HepG2 (cell line): ENCODE results near the gene LRRC45. TPM values are rescaled to one million over a fixed set of nuclear protein-coding genes. Genes with fewer than 3 reads are reported as not detected.

ENCODE experiments used
- ATM ChIP-seq: fragments of 450-650 bp; IDR thresholded peaks from 2 replicates; pipeline ENCODE4 v1.7.1; 2017; ENCODE audit warnings: mild to moderate bottlenecking, borderline replicate concordance
- DNMT3B ChIP-seq: conservative IDR thresholded peaks from 2 replicates; pipeline ENCODE4 v1.6.1; 2016; ENCODE audit warnings: missing biosample characterization, control low read depth
- RBM39 ChIP-seq: fragments of 200-400 bp; formaldehyde crosslinking; IDR thresholded peaks from one replicate; pipeline ENCODE4 v1.6.1; 2018; ENCODE audit warnings: antibody characterized with exemption, mild to moderate bottlenecking, low read depth, low read length; ENCODE audit not compliant: poor library complexity, severe bottlenecking
- RCOR2 ChIP-seq: IDR thresholded peaks from 2 replicates; pipeline ENCODE4 v1.6.1; 2016; ENCODE audit warnings: missing biosample characterization, missing genetic modification reagents
- ZBTB49 ChIP-seq: sonication (generic); formaldehyde crosslinking; IDR thresholded peaks from 2 replicates; pipeline ENCODE4 v1.4.0; 2020; ENCODE audit warnings: missing genetic modification reagents, borderline replicate concordance
- ZKSCAN1 ChIP-seq: fragments of 150-350 bp; IDR thresholded peaks from 2 replicates; pipeline ENCODE4 v1.6.1; 2014; ENCODE audit warnings: low read length
- ZNF282 ChIP-seq: fragments of 450-650 bp; IDR thresholded peaks from 2 replicates; pipeline ENCODE4 v1.6.1; 2018; ENCODE audit not compliant: partially characterized antibody
- polyA plus RNA-seq, 8 experiments: library from polyadenylated mRNA; depleted of rRNA in 3 of 8; stranded (reverse) in 7 of 8; unstranded in 1 of 8; fragments of >200 nt; fragmentation: Illumina TruSeq in 4 of 8; extraction: Trizol in 4 of 8; gene quantifications; 2 replicates each; pipeline versions ENCODE4 v1.2.1 to v1.2.3, GENCODE V29; 2011 to 2016; ENCODE audit warnings: low read depth in 4 of 8, missing spikeins in 1 of 8, mixed read lengths in 1 of 8; ENCODE audit not compliant: insufficient read depth in 1 of 8
- total RNA-seq, 5 experiments: library from RNA; depleted of rRNA; stranded (reverse); fragments of >200 nt; fragmentation: Illumina TruSeq; extraction: Trizol; gene quantifications; 2 replicates each; pipeline ENCODE4 v1.2.3, GENCODE V29; 2016; ENCODE audit warnings: low read depth in 1 of 5
- TF ChIP-seq, protein P1 (sequence below), 2 experiments: fragments of 450-650 bp in 1 of 2; sonication (generic) in 1 of 2; formaldehyde crosslinking in 1 of 2; IDR thresholded peaks; 2 replicates each; pipeline versions ENCODE4 v1.6.1 to v1.8.0; 2016 to 2022; ENCODE audit warnings: antibody characterized with exemption in 1 of 2, mild to moderate bottlenecking in 1 of 2, missing genetic modification reagents in 1 of 2
- TF ChIP-seq, protein P2 (sequence below): sonication (generic); formaldehyde crosslinking; IDR thresholded peaks from 2 replicates; pipeline ENCODE4 v1.5.0; 2020; ENCODE audit warnings: mild to moderate bottlenecking, missing genetic modification reagents
- TF ChIP-seq, protein P3 (sequence below): IDR thresholded peaks from 2 replicates; pipeline ENCODE4 v1.4.0; 2020; ENCODE audit warnings: mild to moderate bottlenecking, missing genetic modification reagents

Gene LRRC45
- total and polyA plus RNA-seq, 2 of the 13 experiments (the other 11 are each of a cell fraction or from before 2014, with no cell fraction given): 11.6 to 48.1 TPM

- TF ChIP-seq, protein P1, sequence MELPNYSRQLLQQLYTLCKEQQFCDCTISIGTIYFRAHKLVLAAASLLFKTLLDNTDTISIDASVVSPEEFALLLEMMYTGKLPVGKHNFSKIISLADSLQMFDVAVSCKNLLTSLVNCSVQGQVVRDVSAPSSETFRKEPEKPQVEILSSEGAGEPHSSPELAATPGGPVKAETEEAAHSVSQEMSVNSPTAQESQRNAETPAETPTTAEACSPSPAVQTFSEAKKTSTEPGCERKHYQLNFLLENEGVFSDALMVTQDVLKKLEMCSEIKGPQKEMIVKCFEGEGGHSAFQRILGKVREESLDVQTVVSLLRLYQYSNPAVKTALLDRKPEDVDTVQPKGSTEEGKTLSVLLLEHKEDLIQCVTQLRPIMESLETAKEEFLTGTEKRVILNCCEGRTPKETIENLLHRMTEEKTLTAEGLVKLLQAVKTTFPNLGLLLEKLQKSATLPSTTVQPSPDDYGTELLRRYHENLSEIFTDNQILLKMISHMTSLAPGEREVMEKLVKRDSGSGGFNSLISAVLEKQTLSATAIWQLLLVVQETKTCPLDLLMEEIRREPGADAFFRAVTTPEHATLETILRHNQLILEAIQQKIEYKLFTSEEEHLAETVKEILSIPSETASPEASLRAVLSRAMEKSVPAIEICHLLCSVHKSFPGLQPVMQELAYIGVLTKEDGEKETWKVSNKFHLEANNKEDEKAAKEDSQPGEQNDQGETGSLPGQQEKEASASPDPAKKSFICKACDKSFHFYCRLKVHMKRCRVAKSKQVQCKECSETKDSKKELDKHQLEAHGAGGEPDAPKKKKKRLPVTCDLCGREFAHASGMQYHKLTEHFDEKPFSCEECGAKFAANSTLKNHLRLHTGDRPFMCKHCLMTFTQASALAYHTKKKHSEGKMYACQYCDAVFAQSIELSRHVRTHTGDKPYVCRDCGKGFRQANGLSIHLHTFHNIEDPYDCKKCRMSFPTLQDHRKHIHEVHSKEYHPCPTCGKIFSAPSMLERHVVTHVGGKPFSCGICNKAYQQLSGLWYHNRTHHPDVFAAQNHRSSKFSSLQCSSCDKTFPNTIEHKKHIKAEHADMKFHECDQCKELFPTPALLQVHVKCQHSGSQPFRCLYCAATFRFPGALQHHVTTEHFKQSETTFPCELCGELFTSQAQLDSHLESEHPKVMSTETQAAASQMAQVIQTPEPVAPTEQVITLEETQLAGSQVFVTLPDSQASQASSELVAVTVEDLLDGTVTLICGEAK (IDR thresholded peaks at IDR 0.05): no peak
- TF ChIP-seq, protein P1 (CRISPR knock-in tag; IDR thresholded peaks at IDR 0.05): no peak
- TF ChIP-seq ZNF282 (no peak), ATM (no peak), ZKSCAN1 (no peak), RBM39 (no peak), RCOR2 (no peak), ZBTB49 (CRISPR knock-in tag) (no peak), DNMT3B (CRISPR knock-in tag) (no peak)
- TF ChIP-seq, protein P2, sequence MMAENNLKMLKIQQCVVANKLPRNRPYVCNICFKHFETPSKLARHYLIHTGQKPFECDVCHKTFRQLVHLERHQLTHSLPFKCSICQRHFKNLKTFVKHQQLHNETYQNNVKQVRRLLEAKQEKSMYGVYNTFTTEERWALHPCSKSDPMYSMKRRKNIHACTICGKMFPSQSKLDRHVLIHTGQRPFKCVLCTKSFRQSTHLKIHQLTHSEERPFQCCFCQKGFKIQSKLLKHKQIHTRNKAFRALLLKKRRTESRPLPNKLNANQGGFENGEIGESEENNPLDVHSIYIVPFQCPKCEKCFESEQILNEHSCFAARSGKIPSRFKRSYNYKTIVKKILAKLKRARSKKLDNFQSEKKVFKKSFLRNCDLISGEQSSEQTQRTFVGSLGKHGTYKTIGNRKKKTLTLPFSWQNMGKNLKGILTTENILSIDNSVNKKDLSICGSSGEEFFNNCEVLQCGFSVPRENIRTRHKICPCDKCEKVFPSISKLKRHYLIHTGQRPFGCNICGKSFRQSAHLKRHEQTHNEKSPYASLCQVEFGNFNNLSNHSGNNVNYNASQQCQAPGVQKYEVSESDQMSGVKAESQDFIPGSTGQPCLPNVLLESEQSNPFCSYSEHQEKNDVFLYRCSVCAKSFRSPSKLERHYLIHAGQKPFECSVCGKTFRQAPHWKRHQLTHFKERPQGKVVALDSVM (CRISPR knock-in tag): no peak
- TF ChIP-seq, protein P3, sequence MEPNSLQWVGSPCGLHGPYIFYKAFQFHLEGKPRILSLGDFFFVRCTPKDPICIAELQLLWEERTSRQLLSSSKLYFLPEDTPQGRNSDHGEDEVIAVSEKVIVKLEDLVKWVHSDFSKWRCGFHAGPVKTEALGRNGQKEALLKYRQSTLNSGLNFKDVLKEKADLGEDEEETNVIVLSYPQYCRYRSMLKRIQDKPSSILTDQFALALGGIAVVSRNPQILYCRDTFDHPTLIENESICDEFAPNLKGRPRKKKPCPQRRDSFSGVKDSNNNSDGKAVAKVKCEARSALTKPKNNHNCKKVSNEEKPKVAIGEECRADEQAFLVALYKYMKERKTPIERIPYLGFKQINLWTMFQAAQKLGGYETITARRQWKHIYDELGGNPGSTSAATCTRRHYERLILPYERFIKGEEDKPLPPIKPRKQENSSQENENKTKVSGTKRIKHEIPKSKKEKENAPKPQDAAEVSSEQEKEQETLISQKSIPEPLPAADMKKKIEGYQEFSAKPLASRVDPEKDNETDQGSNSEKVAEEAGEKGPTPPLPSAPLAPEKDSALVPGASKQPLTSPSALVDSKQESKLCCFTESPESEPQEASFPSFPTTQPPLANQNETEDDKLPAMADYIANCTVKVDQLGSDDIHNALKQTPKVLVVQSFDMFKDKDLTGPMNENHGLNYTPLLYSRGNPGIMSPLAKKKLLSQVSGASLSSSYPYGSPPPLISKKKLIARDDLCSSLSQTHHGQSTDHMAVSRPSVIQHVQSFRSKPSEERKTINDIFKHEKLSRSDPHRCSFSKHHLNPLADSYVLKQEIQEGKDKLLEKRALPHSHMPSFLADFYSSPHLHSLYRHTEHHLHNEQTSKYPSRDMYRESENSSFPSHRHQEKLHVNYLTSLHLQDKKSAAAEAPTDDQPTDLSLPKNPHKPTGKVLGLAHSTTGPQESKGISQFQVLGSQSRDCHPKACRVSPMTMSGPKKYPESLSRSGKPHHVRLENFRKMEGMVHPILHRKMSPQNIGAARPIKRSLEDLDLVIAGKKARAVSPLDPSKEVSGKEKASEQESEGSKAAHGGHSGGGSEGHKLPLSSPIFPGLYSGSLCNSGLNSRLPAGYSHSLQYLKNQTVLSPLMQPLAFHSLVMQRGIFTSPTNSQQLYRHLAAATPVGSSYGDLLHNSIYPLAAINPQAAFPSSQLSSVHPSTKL (CRISPR knock-in tag): 0 out of 2 replicates have a peak, but pooled peaks have one; percentile 38
Observed at GRCh38 chr17:81978524-81979298, 44.4 kb upstream of the LRRC45 start (continued).
